Endothelial cell of umbilical vein (primary cell): ENCODE data around the gene MOB3B.

ENCODE experiments used
- CTCF ChIP-seq, 2 donors: IDR thresholded peaks; 1 replicate in 1 of 2; 2 replicates in 1 of 2; pipeline ENCODE4 v1.5.1; 2011; ENCODE audit warnings: low read length in 2 of 2, mild to moderate bottlenecking in 2 of 2, moderate library complexity in 2 of 2, control low read depth in 1 of 2, inconsistent platforms in 1 of 2, low read depth in 1 of 2; ENCODE audit not compliant: insufficient read depth in 1 of 2; ENCODE audit errors: extremely low read depth in 1 of 2
- POLR2A ChIP-seq: IDR thresholded peaks from 2 replicates; pipeline ENCODE4 v1.6.1; 2012; ENCODE audit warnings: low read depth, mild to moderate bottlenecking, control low read depth, low read length
- POLR2AphosphoS5 ChIP-seq: IDR thresholded peaks from 2 replicates; pipeline ENCODE4 v1.6.1; 2012; ENCODE audit warnings: low read depth, mild to moderate bottlenecking, control low read depth, low read length, moderate library complexity; ENCODE audit not compliant: insufficient read depth

GRCh38 chr9:27340961-27341511 is 188.6 kb downstream of the MOB3B start:
- TF ChIP-seq POLR2AphosphoS5 (no peak), POLR2A (no peak), CTCF (IDR thresholded peaks at IDR 0.05; ENCODE audit: extremely low read depth in 1 of 2, insufficient read depth in 1 of 2, low read depth in 1 of 2, low read length in 2 of 2) (no peak)
